H9 (cell line): ENCODE results near the gene MSH4. TPM values are rescaled to one million over a fixed set of nuclear protein-coding genes. Genes with fewer than 3 reads are reported as not detected.
"Not testable (repeated sequence)": the region's sequence is repeated elsewhere in the genome, so short reads cannot be mapped to it uniquely, and the experiment has no call there.

Experiments used
- DNase-seq: peaks from one replicate; pipeline ENCODE4 v3.0.0-alpha.2; 2017
- H2AFZ ChIP-seq: one replicate; pipeline ENCODE4 v1.6.1; 2013; ENCODE audit warnings: mild to moderate bottlenecking, low read length, control low read depth, moderate library complexity
- H2AK5ac ChIP-seq: 2 replicates; pipeline ENCODE4 v1.6.1; 2013; ENCODE audit warnings: low read length, control low read depth, mixed read lengths; ENCODE audit not compliant: insufficient read length
- H2BK120ac ChIP-seq: one replicate; pipeline ENCODE4 v1.6.1; 2013; ENCODE audit warnings: low read depth, mild to moderate bottlenecking, low read length, control low read depth, inconsistent platforms; ENCODE audit not compliant: poor library complexity, severe bottlenecking
- H2BK12ac ChIP-seq: 2 replicates; pipeline ENCODE4 v1.6.1; 2013; ENCODE audit warnings: low read length, control low read depth, mixed read lengths, low read depth; ENCODE audit not compliant: insufficient read length
- H2BK15ac ChIP-seq: 2 replicates; pipeline ENCODE4 v1.6.1; 2013; ENCODE audit warnings: low read depth, low read length, control low read depth
- H2BK20ac ChIP-seq: one replicate; pipeline ENCODE4 v1.6.1; 2013; ENCODE audit warnings: low read depth, mild to moderate bottlenecking, low read length, control low read depth, inconsistent platforms; ENCODE audit not compliant: poor library complexity, severe bottlenecking
- H2BK5ac ChIP-seq: 2 replicates; pipeline ENCODE4 v1.6.1; 2013; ENCODE audit warnings: low read length, control low read depth, mixed read lengths; ENCODE audit not compliant: insufficient read length
- H3K14ac ChIP-seq: 2 replicates; pipeline ENCODE4 v1.6.1; 2013; ENCODE audit warnings: low read length, control low read depth; ENCODE audit not compliant: insufficient read depth
- H3K18ac ChIP-seq: 2 replicates; pipeline ENCODE4 v1.6.1; 2013; ENCODE audit warnings: low read depth, mild to moderate bottlenecking, mixed read lengths, low read length, control low read depth; ENCODE audit not compliant: insufficient read length
- H3K23ac ChIP-seq: 2 replicates; pipeline ENCODE4 v1.6.1; 2013; ENCODE audit warnings: low read length, control low read depth, mixed read lengths, low read depth; ENCODE audit not compliant: insufficient read length
- H3K23me2 ChIP-seq: 2 replicates; pipeline ENCODE4 v1.6.1; 2013; ENCODE audit warnings: low read depth, mild to moderate bottlenecking, mixed read lengths, low read length, control low read depth; ENCODE audit not compliant: insufficient read length, poor library complexity, severe bottlenecking
- H3K27ac ChIP-seq: 2 replicates; pipeline ENCODE4 v1.5.1; 2013; ENCODE audit warnings: low read length, control low read depth, mixed read lengths, low read depth; ENCODE audit not compliant: insufficient read length
- H3K27me3 ChIP-seq: 2 replicates; pipeline ENCODE4 v1.6.1; 2013; ENCODE audit warnings: low read length, control low read depth, inconsistent platforms; ENCODE audit not compliant: insufficient read depth
- H3K4ac ChIP-seq: 2 replicates; pipeline ENCODE4 v1.6.1; 2013; ENCODE audit warnings: low read depth, mild to moderate bottlenecking, control low read depth, inconsistent platforms, low read length, moderate library complexity
- H3K4me1 ChIP-seq: 2 replicates; pipeline ENCODE4 v1.6.1; 2013; ENCODE audit warnings: low read length, control low read depth, inconsistent platforms; ENCODE audit not compliant: insufficient read depth
- H3K4me2 ChIP-seq: 2 replicates; pipeline ENCODE4 v1.6.1; 2013; ENCODE audit warnings: low read length, control low read depth, mixed read lengths; ENCODE audit not compliant: insufficient read length, insufficient read depth
- H3K56ac ChIP-seq: 2 replicates; pipeline ENCODE4 v1.6.1; 2013; ENCODE audit warnings: low read depth, mild to moderate bottlenecking, mixed read lengths, low read length, control low read depth; ENCODE audit not compliant: insufficient read length
- H3K79me1 ChIP-seq: 2 replicates; pipeline ENCODE4 v1.6.1; 2013; ENCODE audit warnings: low read depth, mild to moderate bottlenecking, moderate library complexity, low read length, control low read depth, inconsistent platforms; ENCODE audit not compliant: insufficient read depth, poor library complexity, severe bottlenecking
- H3K79me2 ChIP-seq: 2 replicates; pipeline ENCODE4 v1.6.1; 2013; ENCODE audit warnings: low read length, control low read depth, inconsistent platforms; ENCODE audit not compliant: insufficient read depth
- H3K9ac ChIP-seq: 2 replicates; pipeline ENCODE4 v1.6.1; 2013; ENCODE audit warnings: low read length, control low read depth, mixed read lengths; ENCODE audit not compliant: insufficient read length; ENCODE audit errors: extremely low read depth
- H3K9me3 ChIP-seq: one replicate; pipeline ENCODE4 v1.6.1; 2013; ENCODE audit warnings: low read depth, low read length, inconsistent platforms; ENCODE audit not compliant: control insufficient read depth
- H3T11ph ChIP-seq: one replicate; pipeline ENCODE4 v1.6.1; 2013; ENCODE audit warnings: mild to moderate bottlenecking, low read length, control low read depth, inconsistent platforms
- H4K20me1 ChIP-seq: one replicate; pipeline ENCODE4 v1.6.1; 2013; ENCODE audit not compliant: control insufficient read depth, insufficient read length, insufficient read depth
- H4K5ac ChIP-seq: 2 replicates; pipeline ENCODE4 v1.6.1; 2013; ENCODE audit warnings: low read depth, mild to moderate bottlenecking, mixed read lengths, low read length, control low read depth; ENCODE audit not compliant: insufficient read length
- H4K8ac ChIP-seq: replicated peaks from 2 replicates; pipeline ENCODE4 v1.6.1; 2013; ENCODE audit warnings: low read length, control low read depth, mixed read lengths, low read depth; ENCODE audit not compliant: insufficient read length
- H4K91ac ChIP-seq: 2 replicates; pipeline ENCODE4 v1.6.1; 2013; ENCODE audit warnings: low read depth, mild to moderate bottlenecking, moderate library complexity, mixed read lengths, low read length, control low read depth; ENCODE audit not compliant: insufficient read length
- H3K27ac Mint-ChIP-seq, 3 experiments: 2 replicates in 2 of 3; 3 replicates in 1 of 3; pipeline ENCODE4 v1.8.0; 2020 to 2021; ENCODE audit warnings: mixed read lengths in 3 of 3, mild to moderate bottlenecking in 1 of 3, moderate library complexity in 1 of 3
- H3K27me3 Mint-ChIP-seq: 2 replicates; pipeline ENCODE4 v1.8.0; 2021; ENCODE audit warnings: low read depth, mild to moderate bottlenecking, moderate library complexity, mixed read lengths
- H3K36me3 Mint-ChIP-seq, 3 experiments: 2 replicates in 2 of 3; 3 replicates in 1 of 3; pipeline ENCODE4 v1.8.0; 2020 to 2021; ENCODE audit warnings: low read depth in 3 of 3, mixed read lengths in 3 of 3; ENCODE audit not compliant: insufficient read depth in 1 of 3
- H3K4me1 Mint-ChIP-seq, 2 experiments: 2 replicates each; pipeline ENCODE4 v1.8.0; 2020; ENCODE audit warnings: mixed read lengths in 2 of 2
- H3K4me3 Mint-ChIP-seq, 2 experiments: 2 replicates in 1 of 2; 3 replicates in 1 of 2; pipeline ENCODE4 v1.8.0; 2020 to 2021; ENCODE audit warnings: mild to moderate bottlenecking in 2 of 2, mixed read lengths in 2 of 2, moderate library complexity in 1 of 2
- H3K9me3 Mint-ChIP-seq, 2 experiments: 2 replicates in 1 of 2; 3 replicates in 1 of 2; pipeline ENCODE4 v1.8.0; 2020; ENCODE audit warnings: mild to moderate bottlenecking in 2 of 2, mixed read lengths in 2 of 2, moderate library complexity in 1 of 2
- CTCF ChIP-seq: fragments of 200-600 bp; sonication (generic); conservative IDR thresholded peaks from 3 replicates; pipeline ENCODE4 v1.8.0; 2021; ENCODE audit warnings: antibody characterized with exemption, mild to moderate bottlenecking
- WGBS: extraction: QIAGEN DNeasy Blood & Tissue Kit; methylation state at CpG from one replicate; pipeline ENCODE4 v1.1.7; 2013; ENCODE audit warnings: missing lambda C conversion rate, low lambda C conversion rate, mixed read lengths; ENCODE audit not compliant: insufficient read length; ENCODE audit errors: extremely low coverage; 5-methylcytosine and 5-hydroxymethylcytosine counted together
- total RNA-seq: library from RNA; stranded (reverse); gene quantifications from 2 replicates; pipeline ENCODE4 v1.2.1, GENCODE V29; 2021

Gene MSH4
- total RNA-seq, 1 experiment from 2014 or later = 0.63 TPM

GRCh38 chr1:75797606-75798216 is 1.0 kb downstream of the MSH4 start:
- H3K9me3 ChIP-seq = no peaks in the 10 kb centered on the region
- Mint-ChIP-seq H3K4me3 (no peak overlapping the region), H3K27me3 (no peaks in the 10 kb centered on the region; the same call in 1 of the 2 replicates), H3K36me3 (peaks cover 21 to 57% (median 31%) of the 10 kb centered on the region in 3 experiments; a peak in 6 of 7 replicates), H3K4me1 (peaks cover 0 to 4% of the 10 kb centered on the region in 2 experiments; a peak in 1 of 4 replicates), H3K27ac (0 out of 7 replicates have a peak overlapping the region, but pooled peaks of 1 of the 3 experiments have one; percentile 44), H3K9me3 (no peaks in the 10 kb centered on the region)
- H2BK15ac ChIP-seq = no peak overlapping the region
- no peak overlapping the region for H2BK120ac ChIP-seq
- H2BK5ac ChIP-seq = no peak overlapping the region
- no peak overlapping the region for H2AFZ ChIP-seq
- H3K23me2 ChIP-seq = no peaks in the 10 kb centered on the region
- H3K79me2 ChIP-seq = no peaks in the 10 kb centered on the region
- H3K27ac ChIP-seq = no peak overlapping the region
- no peak overlapping the region for H3K14ac ChIP-seq
- H3K18ac ChIP-seq = no peak overlapping the region
- H2BK20ac ChIP-seq = no peak overlapping the region
- TF ChIP-seq CTCF = no peak
- H3K4ac ChIP-seq = no peak overlapping the region
- no peak overlapping the region for H3T11ph ChIP-seq
- H3K27me3 ChIP-seq = no peaks in the 10 kb centered on the region
- no CpG with 5 or more reads among the region's 13 CpGs for WGBS
- H3K9ac ChIP-seq = no peak overlapping the region
- no peak overlapping the region for H2AK5ac ChIP-seq
- H3K4me1 ChIP-seq = no peaks in the 10 kb centered on the region
- no peak overlapping the region for H2BK12ac ChIP-seq
- H3K4me2 ChIP-seq = no peak overlapping the region
- no peak overlapping the region for H3K23ac ChIP-seq
- H3K79me1 ChIP-seq = no peaks in the 10 kb centered on the region
- no peak overlapping the region for H4K5ac ChIP-seq
- H3K56ac ChIP-seq = no peak overlapping the region
- no peaks in the 10 kb centered on the region for H4K20me1 ChIP-seq
- H4K8ac ChIP-seq = no peak overlapping the region
- DNase-seq = no peak
- H4K91ac ChIP-seq = no peak overlapping the region

- DNase-seq, H3K79me1 ChIP-seq, H3K9ac ChIP-seq, H3K9me3 ChIP-seq, H3K27me3 Mint-ChIP-seq, H2AK5ac ChIP-seq, H3K23ac ChIP-seq, H3K79me2 ChIP-seq, H4K8ac ChIP-seq, H2AFZ ChIP-seq, H2BK120ac ChIP-seq, H4K5ac ChIP-seq, H3K4me3 Mint-ChIP-seq, H4K91ac ChIP-seq, H3K27ac ChIP-seq, H3K14ac ChIP-seq, H3K4me1 Mint-ChIP-seq, H3K18ac ChIP-seq, H4K20me1 ChIP-seq, H3K4me2 ChIP-seq, H3K4me1 ChIP-seq, H2BK20ac ChIP-seq, H2BK12ac ChIP-seq, H3K27me3 ChIP-seq, H3K4ac ChIP-seq, H3T11ph ChIP-seq, H3K56ac ChIP-seq, H3K27ac Mint-ChIP-seq, H2BK15ac ChIP-seq, H3K9me3 Mint-ChIP-seq, H2BK5ac ChIP-seq, H3K23me2 ChIP-seq: not testable (repeated sequence)
- WGBS = no CpG with 5 or more reads among the region's 2 CpGs
- peaks cover 0 to 21% (median 5%) of the 10 kb centered on the region in 3 experiments; a peak in 5 of 7 replicates for H3K36me3 Mint-ChIP-seq
Observed at GRCh38 chr1:75801480-75801879, 4.8 kb downstream of the MSH4 start.
